DMS114 treated with DMSO at 0.1 percent for 48 hours (cell line): Measurements from ENCODE around the gene SAP30BP.

ENCODE experiments used
- DNase-seq: peaks from one replicate; lab custom pipeline; 2025; ENCODE audit not compliant: unreplicated experiment; lab: John Stamatoyannopoulos, UW

The SAP30BP gene

GRCh38 chr17:75684249-75684648 is 17.1 kb downstream of the SAP30BP start:
- no peak for DNase-seq

DNA sequence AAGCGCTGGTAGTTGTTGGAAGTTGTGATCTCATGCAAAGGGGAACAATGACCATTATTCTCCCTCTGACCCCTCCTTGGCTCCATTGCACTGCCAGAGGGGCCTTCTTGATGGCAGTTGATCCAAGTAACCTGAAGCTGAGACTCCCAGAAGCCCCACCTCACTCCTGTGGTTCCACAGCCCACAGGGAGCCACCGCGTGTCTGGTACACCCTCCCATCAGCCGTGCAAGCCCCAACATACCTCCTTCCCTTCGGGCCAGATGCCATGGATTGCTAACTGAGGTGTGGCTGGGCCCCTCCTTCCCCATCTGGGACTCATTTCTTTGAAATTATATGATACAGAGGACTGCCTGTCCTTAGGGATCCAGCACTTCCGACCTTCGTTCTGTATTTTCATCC is 17.8 kb downstream of the SAP30BP start:
- DNase-seq: no peak

DNA sequence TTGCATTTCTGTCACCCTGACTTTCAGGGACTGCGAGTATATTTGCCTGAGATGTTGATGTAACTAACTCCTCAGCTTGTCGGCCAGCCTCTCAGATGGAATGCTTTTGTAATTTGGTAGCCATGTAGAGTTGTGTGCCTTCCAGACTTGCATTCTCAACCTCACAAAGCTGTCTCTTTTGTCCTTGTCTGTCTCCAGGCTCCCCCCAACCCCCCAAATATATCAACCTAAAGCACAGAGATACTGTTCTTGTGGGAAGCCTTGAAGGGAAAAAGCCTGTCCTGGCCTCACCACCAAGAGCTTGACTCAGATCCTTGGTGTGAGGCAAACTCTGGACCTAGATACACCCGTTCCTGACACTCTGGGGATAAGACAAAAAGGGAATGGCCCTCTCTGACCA is 18.4 kb downstream of the SAP30BP start:
- DNase-seq: no peak

DNA sequence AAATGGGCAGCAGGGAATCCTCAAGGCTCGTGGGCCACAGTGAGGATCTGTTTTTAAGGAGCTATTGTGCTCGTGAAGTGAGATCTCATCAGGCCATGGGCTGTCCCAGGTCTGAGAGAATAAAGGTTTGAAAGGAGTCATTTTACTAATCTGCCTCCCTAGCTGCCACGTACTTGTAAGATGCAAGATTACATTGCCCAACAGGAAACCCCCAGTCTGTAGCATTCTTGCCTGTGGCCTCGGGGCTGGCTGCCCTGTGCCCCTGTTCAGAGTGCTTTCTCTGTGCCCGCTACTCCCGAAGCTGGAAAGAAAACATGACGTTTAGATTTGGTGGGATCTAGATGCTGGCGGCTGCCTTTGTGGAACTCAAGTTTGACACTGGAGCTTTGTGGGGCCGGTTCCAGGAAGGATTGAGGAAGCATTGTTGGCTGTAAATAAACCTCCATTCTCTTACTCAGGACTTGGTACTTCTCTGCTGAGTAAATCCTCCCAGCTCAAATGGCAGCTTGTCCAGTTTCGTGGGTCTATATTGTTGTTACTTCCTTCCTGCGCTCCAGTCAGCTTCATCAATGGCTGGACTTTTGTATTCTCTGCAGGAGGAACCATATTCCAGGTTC is 21.2 kb downstream of the SAP30BP start:
- no peak for DNase-seq

- DNase-seq: no peak
Observed at GRCh38 chr17:75689441-75689873, 22.3 kb downstream of the SAP30BP start.

DNA sequence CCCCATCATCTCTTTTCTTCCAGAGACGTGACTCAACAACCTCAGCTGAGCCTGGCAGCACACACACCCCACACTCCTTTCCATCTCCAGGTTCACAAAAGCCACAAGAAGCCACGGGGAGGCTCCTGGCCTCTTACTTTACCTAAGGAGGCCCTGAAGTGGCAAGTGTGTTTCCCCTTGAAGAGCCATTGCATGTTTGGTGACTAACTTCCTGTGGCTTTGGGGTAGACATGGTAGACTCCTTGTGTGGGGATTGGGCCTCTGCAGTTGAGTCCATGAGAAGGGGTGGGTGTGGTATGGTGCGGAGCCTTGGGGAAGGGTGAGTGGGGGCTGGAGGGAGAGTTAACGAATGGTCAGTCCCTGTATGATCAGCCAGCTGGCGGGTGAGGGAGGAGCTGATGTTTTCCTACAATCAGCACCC is 24.2 kb downstream of the SAP30BP start:
- DNase-seq: no peak

DNA sequence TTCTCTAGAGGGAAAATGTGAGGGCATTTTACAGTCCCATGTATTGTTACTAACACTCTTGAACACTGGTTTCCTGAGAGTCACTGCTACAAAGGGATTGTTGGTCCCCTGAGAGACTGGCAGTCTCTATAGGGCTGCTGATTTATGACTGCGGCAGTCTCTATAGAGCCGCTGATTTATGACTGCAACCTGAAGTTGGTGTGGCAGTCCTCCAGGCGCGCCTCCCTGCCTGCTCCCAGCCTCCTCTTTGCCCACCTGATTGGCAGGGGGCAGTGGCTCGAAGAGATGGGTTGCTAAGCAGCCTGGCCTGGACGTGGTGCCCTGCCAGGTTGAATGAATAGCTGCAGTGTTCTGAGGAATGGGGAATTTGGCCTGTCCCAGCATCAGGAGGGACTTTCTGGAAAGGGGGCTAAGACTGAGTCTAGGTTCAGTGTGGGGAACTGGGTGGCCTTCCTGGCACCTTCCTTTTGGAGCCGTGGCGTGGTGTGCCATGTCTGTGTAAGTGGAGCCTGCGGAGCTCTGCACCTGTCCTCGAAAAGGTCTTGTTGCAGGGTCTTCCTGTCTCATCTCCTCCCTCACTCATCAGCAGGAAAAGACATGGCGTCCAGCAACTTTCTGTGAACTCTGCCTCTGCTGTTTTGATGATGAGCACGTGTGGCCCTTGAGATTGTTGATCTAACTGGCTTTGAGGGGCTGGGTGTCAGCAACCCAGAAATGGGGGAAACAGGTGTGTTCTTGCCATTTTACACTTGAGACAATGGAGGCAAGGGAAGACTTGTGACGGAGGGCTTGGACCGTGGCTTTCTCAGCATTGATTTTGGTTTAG is 24.9 kb downstream of the SAP30BP start:
- DNase-seq: no peak

- DNase-seq: no peak
Observed at GRCh38 chr17:75692976-75693375, 25.8 kb downstream of the SAP30BP start.

- DNase-seq: no peak
Observed at GRCh38 chr17:75693500-75694481, 26.7 kb downstream of the SAP30BP start.

- DNase-seq: no peak
Observed at GRCh38 chr17:75694536-75694935, 27.4 kb downstream of the SAP30BP start.

GRCh38 chr17:75695141-75695829 is 28.1 kb downstream of the SAP30BP start:
- DNase-seq: no peak

GRCh38 chr17:75695830-75696271 is 28.7 kb downstream of the SAP30BP start:
- DNase-seq: no peak

GRCh38 chr17:75697651-75698291 is 30.6 kb downstream of the SAP30BP start:
- DNase-seq: no peak

DNA sequence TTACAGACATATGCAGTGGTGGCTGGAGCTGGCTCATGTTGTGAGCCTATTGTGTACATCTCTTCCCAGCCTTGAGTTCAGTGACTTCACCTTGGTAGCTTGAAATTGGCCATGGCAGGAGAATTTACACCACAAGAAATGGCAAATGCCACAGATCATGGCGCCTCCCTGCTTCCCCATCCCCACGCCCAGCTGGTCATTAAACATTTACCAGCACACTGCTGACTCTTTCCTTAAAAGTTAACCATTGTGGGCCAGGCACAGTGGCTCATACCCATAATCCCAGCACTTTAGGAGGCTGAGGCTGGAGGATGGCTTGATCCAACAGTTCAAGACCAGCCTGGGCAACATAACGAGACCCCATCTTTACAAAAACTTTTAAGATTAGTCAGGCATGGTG is 31.5 kb downstream of the SAP30BP start:
- no peak for DNase-seq

DNA sequence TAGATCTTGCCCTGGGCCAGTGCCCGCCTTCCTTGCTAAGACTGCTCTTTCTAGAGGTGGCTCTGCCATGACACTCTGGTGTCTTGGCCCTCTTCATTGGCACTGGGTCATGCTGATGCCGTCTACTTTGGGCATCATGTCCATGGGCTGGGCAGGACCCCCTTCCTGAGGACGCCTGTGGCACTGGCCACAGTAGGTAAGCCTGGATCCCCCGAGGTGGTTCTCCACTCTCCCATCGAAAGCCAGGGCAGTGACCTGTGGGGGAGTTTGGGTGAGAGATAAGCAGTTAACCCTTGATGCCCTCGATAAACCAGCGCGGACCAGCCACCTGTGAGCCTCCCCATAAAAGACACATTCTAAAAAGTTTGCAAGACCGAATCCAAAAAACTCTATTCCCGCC is 34.1 kb downstream of the SAP30BP start:
- DNase-seq: no peak

DNA sequence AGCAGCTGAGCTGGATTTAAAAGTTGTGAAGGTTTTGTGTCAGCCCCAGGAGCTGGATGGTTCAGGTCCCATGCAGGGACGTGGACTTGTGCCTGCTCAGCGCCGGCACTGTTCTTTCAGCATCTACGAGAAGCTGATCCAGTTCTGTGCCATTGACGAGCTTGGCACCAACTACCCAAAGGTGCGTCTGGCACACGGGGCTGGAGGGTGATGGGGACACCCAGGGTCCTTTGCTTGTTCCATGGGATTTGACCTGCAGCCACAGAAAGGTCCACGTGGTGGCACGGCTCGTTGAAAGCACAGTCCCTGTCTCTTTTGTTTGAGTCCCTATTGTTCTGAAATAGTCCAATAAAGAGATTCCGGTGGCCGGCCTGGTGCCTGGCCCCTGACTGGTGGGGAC is 36.1 kb downstream of the SAP30BP start:
- no peak for DNase-seq

GRCh38 chr17:75703591-75703990 is 36.5 kb downstream of the SAP30BP start:
- no peak for DNase-seq

DNA sequence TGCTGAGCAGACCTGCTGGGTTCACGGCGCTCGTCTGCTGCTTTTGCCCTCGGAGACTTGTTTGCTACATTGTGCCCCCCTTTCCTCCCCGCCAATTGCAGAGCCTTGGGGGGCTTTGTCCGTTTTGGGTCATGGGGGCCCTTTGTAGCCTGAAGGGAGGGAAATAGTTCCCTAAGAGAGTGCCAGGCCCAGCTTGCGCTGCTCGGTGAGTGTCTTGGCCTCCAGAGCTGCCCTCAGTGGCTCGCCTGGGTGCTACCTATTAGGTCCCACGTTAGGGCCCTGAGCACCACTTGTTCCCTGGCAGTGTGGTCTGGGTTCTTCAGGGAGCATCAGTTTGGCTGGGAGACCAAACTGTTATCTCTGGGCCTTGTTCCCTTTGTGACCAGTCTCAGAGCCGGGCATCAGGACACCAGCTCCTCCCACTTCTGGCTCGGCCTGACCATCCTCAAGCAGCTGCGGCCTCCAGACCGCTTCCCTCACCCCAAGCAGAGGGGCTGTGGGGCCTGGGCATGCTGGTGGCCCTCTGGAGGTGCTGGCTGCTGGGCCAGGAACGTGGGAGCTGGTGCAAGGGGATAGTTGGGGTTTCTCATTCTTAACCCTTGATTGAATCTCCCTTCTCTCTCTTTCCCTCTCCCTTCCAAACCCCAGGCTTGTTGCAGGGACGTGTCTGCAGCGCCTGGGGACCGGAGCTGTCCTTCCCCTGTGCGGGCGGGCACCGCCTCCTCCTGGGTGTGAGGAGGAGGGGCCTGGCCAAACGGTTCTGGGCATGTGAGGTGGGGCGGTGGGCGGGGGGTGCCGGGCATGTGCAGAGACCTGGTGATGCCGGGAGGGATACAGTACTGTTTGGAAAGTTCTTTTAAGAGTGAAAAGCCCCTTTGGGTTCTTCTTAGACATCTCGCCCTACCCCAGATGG is 38.1 kb downstream of the SAP30BP start:
- no peak for DNase-seq

DNA sequence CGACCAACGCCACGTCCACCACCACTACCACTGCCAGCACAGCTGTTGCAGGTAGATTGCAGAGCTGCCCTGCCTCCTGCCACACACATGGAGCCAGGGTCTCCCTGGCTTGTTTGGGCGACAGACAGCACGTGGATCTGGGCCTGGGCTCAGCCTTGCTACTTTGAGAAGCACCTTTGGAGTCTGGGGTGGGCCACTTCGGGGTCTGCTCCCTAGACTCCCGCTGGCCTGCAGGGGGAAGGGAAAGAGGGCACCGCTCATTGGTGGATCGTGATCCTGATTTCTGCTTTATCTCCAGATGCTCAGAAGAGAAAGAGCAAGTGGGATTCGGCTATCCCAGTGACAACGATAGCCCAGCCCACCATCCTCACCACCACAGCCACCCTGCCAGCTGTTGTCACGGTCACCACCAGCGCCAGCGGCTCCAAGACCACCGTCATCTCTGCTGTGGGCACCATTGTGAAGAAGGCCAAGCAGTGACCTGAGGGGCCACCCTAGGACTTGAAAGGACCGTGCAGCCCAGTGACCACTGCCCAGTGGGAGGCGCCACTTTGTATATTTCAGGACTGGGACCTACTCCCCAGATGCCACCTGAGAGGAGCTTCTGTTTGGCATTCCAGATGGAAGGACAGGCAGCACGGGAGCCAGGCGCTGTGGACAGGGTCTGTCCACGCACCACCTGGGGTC is 39.0 kb downstream of the SAP30BP start:
- DNase-seq: no peak
